ENCODE data around the gene SLC22A14. TPM values are rescaled to one million over a fixed set of nuclear protein-coding genes. Genes with fewer than 3 reads are reported as not detected.
"Not testable (repeated sequence)": the region's sequence is repeated elsewhere in the genome, so short reads cannot be mapped to it uniquely, and the experiment has no call there.

SLC22A14 gene
- total and polyA plus RNA-seq, 10 of the 15 experiments (the other 5 are each of a cell fraction or from before 2014, with no cell fraction given), result not detected

DNA sequence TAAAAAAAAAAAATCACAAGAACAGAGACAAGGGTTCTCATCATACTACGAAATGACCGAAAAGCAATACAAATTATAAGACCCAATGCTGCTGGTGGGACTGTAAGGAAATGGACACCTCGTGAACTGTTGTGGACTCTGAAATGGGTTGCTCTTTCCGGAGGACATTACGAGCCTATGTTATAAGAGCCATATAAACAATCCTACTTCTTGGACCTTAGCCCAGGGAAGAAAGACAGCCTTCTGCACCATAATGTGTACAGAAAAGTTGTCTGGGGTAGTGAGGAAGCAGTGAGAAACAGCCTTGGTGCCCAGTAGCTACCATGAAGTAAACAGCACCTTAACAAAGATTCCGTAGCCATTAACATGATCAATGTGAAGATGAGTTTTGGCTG lies 2.7 kb downstream of the SLC22A14 start:
- FAIRE-seq, result no peak
- CTCF ChIA-PET, result no interaction called here

DNA sequence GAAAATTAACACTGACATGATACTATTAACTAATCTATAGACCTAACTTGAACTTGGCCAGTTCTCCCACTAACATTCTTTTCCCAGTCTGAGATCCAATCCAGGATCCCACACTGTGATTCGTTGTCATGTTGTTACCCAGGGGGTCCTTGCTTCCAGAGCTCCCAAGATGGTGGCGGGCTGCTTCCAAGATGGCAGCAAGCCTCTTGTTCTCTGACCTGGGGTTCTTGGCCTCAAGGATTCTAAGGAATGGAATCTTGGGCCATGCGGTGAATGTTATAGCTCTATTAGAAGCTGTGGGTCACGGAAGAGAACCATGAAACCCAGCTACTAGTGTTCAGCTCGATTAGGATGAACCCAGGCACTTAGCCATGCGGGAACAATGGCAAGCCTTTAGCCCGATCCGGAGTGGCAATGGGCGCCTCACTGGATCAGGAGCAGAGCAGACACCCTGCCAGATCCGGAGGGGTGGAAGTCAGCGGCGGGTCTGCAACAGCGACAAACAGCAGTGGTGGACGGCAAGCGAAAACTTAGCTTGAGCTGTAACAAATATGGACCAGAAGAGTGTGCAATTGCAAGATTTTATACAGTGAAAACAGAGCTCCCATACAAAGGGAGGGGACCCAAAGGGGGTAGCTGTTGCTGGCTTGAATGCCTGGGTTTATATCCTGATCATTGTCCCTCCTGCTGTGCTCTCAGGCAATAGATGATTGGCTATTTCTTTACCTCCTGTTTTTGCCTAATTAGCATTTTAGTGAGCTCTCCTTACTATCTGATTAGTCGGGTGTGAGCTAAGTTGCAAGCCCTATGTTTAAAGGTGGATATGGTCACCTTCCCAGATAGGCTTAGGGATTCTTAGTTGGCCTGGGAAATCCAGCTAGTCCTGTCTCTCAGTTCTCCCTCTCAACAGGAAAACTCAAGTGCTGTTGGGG lies 7.5 kb downstream of the SLC22A14 start:
- H3K4me1 ChIP-seq (ENCODE audit: control insufficient read depth, insufficient read depth, low read length); POLR2A ChIA-PET; H3K9me3 ChIP-seq (replicated peaks; ENCODE audit: control insufficient read depth, insufficient read depth, low read length); H3K36me3 ChIP-seq (ENCODE audit: control insufficient read depth in 2 of 2, insufficient read depth in 2 of 2, low read length in 1 of 2); DNase-seq (ENCODE audit: low read depth, low spot score); FAIRE-seq; H3K9ac ChIP-seq (ENCODE audit: control insufficient read depth, insufficient read depth, low read length); RAD21 ChIA-PET (ENCODE audit: unreplicated experiment); ATAC-seq; H3K27me3 ChIP-seq (replicated peaks in 1 of 2; ENCODE audit: control insufficient read depth in 2 of 2, insufficient read depth in 2 of 2, low read length in 1 of 2); H3K4me2 ChIP-seq (ENCODE audit: control insufficient read depth, insufficient read depth); H2AFZ ChIP-seq (ENCODE audit: control insufficient read depth, low read depth, low read length); in situ Hi-C loops (cut with MboI); H3K79me2 ChIP-seq (ENCODE audit: control insufficient read depth, insufficient read depth, low read length); H3K4me3 ChIP-seq; SMC1A ChIA-PET (ENCODE audit: uncharacterized antibody, unreplicated experiment); BruUV-seq (replicated peaks); H4K20me1 ChIP-seq (ENCODE audit: control insufficient read depth, insufficient read depth); H3K27ac ChIP-seq (ENCODE audit: control insufficient read depth, insufficient read depth): not testable (repeated sequence)
- CTCF ChIA-PET, result interaction anchor here (0.9 kb wide), 2 partner anchors 8 to 436 kb away, joined by 3 to 4 read pairs; no protein-coding TSS in a partner anchor
- intact Hi-C loops (cut with micrococcal nuclease; ENCODE audit: unreplicated experiment), result loop anchor here (10.0 kb wide), 1 partner anchor 315 kb away; no protein-coding TSS in a partner anchor
- WGBS (ENCODE audit: insufficient coverage, insufficient replicate concordance, low lambda C conversion rate, missing lambda C conversion rate), result 65% methylated on average over 16 of the region's 16 CpGs

More for the DNA sequence above, 2.7 kb downstream of the SLC22A14 start:
- no peak overlapping the region for H2AFZ ChIP-seq (ENCODE audit: control insufficient read depth, low read depth, low read length)
- no TSS peak for BruUV-seq (replicated peaks)
- SMC1A ChIA-PET (ENCODE audit: uncharacterized antibody, unreplicated experiment), result no interaction called here
- H3K4me2 ChIP-seq (ENCODE audit: control insufficient read depth, insufficient read depth), result no peak overlapping the region
- no peak overlapping the region for H3K9ac ChIP-seq (ENCODE audit: control insufficient read depth, insufficient read depth, low read length)
- RAD21 ChIA-PET (ENCODE audit: unreplicated experiment), result no interaction called here
- no peak overlapping the region for H3K27ac ChIP-seq (ENCODE audit: control insufficient read depth, insufficient read depth)
- intact Hi-C loops (cut with micrococcal nuclease; ENCODE audit: unreplicated experiment), result loop anchor here (5.0 kb wide), 1 partner anchor 167 kb away; no protein-coding TSS in a partner anchor
- H3K27me3 ChIP-seq (replicated peaks in 1 of 2; ENCODE audit: control insufficient read depth in 2 of 2, insufficient read depth in 2 of 2, low read length in 1 of 2), result no peaks in the 10 kb centered on the region
- no peak overlapping the region for H3K4me3 ChIP-seq
- H4K20me1 ChIP-seq (ENCODE audit: control insufficient read depth, insufficient read depth), result no peaks in the 10 kb centered on the region
- H3K4me1 ChIP-seq (ENCODE audit: control insufficient read depth, insufficient read depth, low read length), result no peaks in the 10 kb centered on the region
- 76% methylated on average over 6 of the region's 6 CpGs for WGBS (ENCODE audit: insufficient coverage, insufficient replicate concordance, low lambda C conversion rate, missing lambda C conversion rate)
- DNase-seq (ENCODE audit: low read depth, low spot score), result no peak
- H3K36me3 ChIP-seq (ENCODE audit: control insufficient read depth in 2 of 2, insufficient read depth in 2 of 2, low read length in 1 of 2), result no peaks in the 10 kb centered on the region
- no peak for ATAC-seq
- POLR2A ChIA-PET, result no interaction called here
- TF ChIP-seq ZZZ3 (IDR thresholded peaks at IDR 0.05; ENCODE audit: control insufficient read depth, insufficient read length, low read depth) (no peak), ESRRA (IDR thresholded peaks at IDR 0.05; ENCODE audit: low read length) (no peak), E2F8 (IDR thresholded peaks at IDR 0.05; ENCODE audit: low read depth, partially characterized antibody) (no peak), HSF1 (IDR thresholded peaks at IDR 0.05; ENCODE audit: low read depth, low read length) (no peak), CBX3 (IDR thresholded peaks at IDR 0.05; ENCODE audit: borderline replicate concordance, low read depth) (no peak), ZNF24 (IDR thresholded peaks at IDR 0.05) (no peak), CREM (IDR thresholded peaks at IDR 0.05; ENCODE audit: low read depth) (no peak), MEF2A (IDR thresholded peaks at IDR 0.05; ENCODE audit: insufficient read depth, low read depth, low read length) (no peak)
- H3K9me3 ChIP-seq (replicated peaks; ENCODE audit: control insufficient read depth, insufficient read depth, low read length), result no peaks in the 10 kb centered on the region
- no peaks in the 10 kb centered on the region for H3K79me2 ChIP-seq (ENCODE audit: control insufficient read depth, insufficient read depth, low read length)
- in situ Hi-C loops (cut with MboI), result no loop called here
